ENCODE results near the gene HINT3.
"Not testable (repeated sequence)": the region's sequence is repeated elsewhere in the genome, so short reads cannot be mapped to it uniquely, and the experiment has no call there.

HINT3 gene

DNA sequence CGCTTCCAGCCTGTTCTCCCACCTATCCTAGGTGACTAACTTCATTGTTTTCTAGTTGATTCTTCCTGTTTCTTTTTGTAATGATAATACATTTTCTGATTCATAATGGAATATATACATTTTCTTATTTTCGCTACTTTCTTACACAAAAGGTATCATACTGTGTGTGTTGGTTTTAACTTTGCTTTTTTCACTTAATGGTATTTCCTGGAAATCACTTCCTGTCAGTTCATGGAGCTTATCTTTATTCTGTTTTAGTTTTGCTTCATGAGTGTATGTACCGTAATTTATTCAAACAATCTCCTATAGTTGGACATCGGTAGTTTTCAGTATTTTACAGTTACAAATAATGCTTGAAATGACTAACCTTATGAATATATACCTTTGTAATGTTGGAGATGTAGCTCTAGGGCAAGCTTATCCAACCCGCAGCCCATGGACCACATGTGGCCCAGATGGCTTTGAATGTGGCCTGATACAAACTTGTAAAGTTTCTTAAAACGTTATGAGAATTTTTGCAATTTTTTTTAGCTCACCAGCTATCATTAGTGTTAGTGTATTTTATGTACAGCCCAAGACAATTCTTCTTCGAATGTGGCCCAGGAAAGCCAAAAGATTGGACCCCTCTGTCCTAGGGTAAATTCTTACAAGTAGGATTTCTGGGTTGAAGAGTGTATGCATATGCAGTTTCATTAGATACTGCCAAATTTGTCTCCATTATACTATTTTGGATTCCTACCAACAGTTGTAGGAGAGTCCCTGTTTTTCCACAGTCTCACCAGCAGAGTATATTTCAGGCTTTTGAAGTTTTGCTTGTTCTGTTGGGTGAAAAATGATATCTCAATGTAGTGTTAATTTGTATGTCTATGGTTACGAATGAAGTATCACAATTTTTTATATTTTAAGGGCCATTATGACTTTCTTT is 46.4 kb downstream of the HINT3 start:
- DNase-seq (ENCODE audit: low spot score), result no peak

DNA sequence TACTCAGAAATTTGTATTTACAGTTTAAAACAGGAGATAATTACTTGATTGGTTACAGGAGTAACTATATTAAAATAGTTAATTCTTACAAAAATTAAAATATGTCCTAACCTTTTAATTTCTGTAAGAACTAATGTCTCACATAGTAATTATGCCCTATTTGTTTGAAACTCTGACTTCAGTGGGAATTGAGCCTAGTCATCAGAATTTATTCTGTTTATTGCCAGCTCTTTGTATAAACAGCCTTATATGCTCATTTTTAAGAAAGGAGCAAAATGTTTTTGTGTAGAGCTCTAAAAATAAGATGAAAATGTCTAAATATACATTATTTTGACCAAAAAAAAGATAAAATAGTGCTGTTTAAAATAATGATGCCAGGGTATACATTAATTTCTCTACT is 51.2 kb downstream of the HINT3 start:
- no peak for DNase-seq (ENCODE audit: low spot score)

DNA sequence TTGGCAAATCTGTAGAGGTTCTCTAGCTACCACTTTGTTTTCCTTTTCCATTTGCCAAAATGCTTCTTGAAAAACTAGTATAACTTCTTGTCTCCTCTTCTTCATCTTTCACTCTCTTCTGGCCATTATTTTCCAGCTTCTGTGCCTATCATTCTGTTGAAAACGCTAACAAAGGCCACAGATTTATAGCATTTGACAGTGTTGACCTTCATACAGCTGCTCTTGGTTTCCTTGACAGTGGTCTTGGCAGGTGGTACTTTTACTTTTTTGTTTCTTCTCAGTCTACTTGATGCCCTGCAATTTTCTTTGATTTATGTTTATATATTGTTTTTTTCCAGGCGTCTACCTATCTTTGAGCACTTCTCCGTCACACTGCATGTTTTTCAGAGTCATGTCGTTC is 53.5 kb downstream of the HINT3 start:
- DNase-seq (ENCODE audit: low spot score), result no peak

DNA sequence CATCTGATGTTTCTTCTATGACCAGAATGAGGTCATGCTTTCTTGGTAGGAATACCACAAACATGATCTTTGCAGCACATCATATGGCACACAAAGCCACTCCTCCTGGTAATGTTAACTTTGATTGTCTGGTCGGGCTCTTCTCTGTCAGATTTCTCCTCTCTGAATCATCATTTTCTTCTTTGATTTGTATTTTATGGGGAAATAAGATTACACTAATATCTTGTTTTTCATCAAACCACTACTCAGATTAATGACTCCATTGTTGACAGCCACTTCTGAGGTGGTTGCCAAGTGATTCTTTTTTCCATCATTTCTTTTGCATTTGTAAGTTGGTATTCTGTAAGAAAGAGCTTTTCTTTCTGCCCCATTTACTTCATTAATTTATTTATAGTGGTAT is 59.3 kb downstream of the HINT3 start:
- DNase-seq (ENCODE audit: low spot score), result no peak

DNA sequence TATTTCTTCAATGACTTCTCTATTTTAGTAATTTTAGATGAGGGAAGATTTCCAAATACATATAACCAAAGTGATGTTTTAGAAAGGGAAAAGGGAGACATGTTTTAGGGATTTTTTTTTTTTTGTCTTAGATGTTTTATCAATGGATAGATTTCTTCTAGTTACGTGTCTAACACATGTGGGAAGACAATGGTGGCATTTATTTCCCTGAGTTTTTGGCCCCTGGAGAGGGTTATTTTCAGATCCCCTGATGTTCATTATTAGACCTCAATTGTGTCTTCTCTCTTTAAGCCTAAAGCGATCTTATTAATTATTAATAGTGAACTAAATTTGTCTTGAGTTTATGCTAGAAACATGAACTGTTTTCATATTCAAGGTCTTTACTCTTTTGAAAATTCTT is 60.0 kb downstream of the HINT3 start:
- DNase-seq (ENCODE audit: low spot score), result no peak

DNA sequence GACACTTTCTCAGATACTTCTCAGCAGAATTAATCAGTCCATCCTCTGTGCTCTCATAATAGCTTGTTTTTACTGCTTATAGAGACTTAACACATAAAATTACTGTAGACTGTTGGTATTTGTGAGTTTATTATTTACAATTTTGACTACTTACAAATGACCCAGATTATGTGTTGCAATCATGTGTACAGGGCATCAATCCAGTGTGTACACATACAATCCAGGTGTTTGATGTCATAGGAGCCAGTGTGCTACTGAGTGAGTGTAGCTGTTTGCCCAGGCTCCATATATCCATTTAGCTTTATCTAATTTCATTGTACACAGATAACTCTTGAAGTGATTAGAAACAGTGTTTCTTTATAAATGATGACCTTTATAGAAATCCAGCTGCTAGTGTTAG is 61.1 kb downstream of the HINT3 start:
- no peak for DNase-seq (ENCODE audit: low spot score)

DNA sequence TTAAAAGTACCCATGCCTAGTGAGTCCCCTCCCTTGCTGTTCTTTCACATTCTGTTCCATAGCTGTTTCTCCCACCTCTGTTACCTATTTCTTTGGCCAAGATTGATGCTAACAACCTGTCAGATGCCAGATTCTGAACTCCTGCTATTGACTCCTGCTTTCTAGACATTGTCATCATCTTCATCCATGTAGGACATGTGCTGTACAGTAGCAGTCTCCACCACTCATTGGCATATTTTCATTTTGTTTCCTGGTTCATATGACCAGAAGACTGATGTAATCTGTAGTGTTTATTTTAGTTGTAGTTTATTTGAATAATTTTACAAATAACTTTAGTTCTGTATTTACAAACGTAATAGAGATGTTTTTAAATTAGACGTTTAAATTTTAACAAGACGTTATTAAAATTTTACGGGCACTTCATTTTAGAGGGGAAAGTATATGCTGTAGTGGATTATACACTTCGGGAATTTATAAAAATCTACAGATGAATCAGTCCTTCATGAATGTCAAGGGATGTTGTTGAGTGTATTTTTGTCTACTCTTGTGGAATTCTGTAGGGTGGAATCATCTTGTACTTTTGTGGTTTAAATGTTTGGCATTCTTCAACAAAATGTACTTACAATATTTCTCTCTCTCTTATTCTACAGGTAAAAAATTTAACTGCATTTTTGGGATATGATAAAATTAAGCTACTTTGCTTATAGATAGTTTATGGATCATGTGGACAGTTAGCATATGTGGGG is 63.9 kb downstream of the HINT3 start:
- no peak for DNase-seq (ENCODE audit: low spot score)

DNA sequence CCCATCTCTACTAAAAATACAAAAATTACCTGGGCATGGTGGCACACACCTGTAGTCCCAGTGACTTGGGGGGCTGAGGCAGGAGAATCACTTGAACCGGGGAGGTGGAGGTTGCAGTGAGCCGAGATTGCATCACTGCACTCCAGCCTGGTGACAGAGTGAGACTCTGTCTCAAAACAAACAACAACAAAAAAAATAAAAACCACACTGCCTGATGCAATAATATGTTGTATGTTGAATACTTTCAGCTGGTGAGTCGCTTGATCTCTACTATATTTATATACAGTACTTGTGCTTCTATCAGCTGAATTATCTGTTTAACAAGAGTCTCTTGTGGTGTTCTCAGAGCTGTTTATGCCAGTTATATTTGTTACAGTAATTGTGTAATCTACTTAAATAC is 66.9 kb downstream of the HINT3 start:
- not testable (repeated sequence) for DNase-seq (ENCODE audit: low spot score)

DNA sequence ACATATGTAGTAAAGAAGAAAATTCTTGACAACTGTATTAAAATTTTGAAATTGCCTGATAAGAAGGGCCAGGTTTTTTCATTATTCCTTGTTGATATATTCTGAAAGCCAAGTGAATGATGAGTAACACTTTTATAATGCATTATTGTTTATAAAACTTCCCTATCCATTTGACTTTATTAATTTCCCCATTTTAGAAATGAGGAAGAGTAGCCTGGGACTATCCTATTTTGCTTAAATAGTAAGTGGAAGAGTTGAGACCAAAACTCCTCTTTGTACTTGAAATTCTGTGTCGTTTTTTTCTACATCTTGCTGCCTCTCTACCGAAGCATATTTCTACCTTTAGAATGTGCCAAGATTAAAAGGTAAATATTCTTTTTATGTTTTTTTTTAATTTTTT is 69.4 kb downstream of the HINT3 start:
- no peak for DNase-seq (ENCODE audit: low spot score)

DNA sequence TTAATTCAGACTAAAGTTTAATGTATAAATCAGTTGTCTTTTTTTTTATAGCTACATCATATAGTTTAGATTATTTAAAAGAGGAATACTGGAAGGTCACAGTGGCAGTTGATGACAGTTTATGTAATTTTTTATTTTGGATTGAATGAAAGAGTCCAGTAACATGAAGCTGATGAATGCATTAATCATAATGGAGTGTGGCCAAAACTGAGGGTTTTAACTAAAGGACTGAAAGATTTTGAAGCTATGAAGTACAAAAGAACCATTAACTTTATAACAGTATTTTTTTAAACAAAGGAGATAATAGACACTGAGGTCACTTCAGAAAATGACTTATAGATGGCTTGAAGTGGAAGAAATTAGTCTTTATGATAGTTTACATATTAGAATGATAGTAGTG is 71.0 kb downstream of the HINT3 start:
- DNase-seq (ENCODE audit: low spot score), result no peak

Data from iPS-NIHi11 (cell line).